ENCODE measurements around the gene C9orf153.

- TF ChIP-seq CTCF (conservative IDR thresholded peaks at IDR 0.05; ENCODE audit: low read depth, low read length) (no peak), EZH2 (IDR thresholded peaks at IDR 0.05; ENCODE audit: low read length, unreplicated experiment) (no peak)
These were observed 66.4 kb downstream of the C9orf153 start for GRCh38 chr9:86193088-86193487.

Data from PC-3 (cell line).